Psoas muscle (tissue), 8 donors: ENCODE data around the gene TDRD12. TPM values are rescaled to one million over a fixed set of nuclear protein-coding genes. Genes with fewer than 3 reads are reported as not detected.

Experiments
- ATAC-seq, 4 donors: fragments of 200-7000 bp; cut with Tn5 transposase; one replicate each; pipeline ENCODE4 v1.9.1; 2020; ENCODE audit warnings: moderate library complexity in 3 of 4, mild to moderate bottlenecking in 2 of 4
- DNase-seq, 2 donors: peaks; one replicate each; pipeline ENCODE4 v3.0.0-alpha.2; 2020
- H3K27ac ChIP-seq: fragments of 200-600 bp; one replicate; pipeline ENCODE4 v1.8.0; 2022
- H3K27me3 ChIP-seq, 3 donors: fragments of 200-600 bp in 1 of 3; one replicate each; pipeline versions ENCODE4 v1.6.1 to v1.8.0; 2013 to 2022; ENCODE audit warnings: low read length in 2 of 3, mild to moderate bottlenecking in 2 of 3, moderate library complexity in 1 of 3; ENCODE audit not compliant: insufficient read depth in 3 of 3
- H3K36me3 ChIP-seq, 2 donors: fragments of 200-600 bp in 1 of 2; one replicate each; pipeline versions ENCODE4 v1.6.1 to v1.8.0; 2013 to 2022; ENCODE audit warnings: low read depth in 1 of 2, mild to moderate bottlenecking in 1 of 2, moderate library complexity in 1 of 2; ENCODE audit not compliant: insufficient read depth in 1 of 2
- H3K4me1 ChIP-seq: fragments of 200-600 bp; one replicate; pipeline ENCODE4 v1.8.0; 2022
- H3K4me3 ChIP-seq: fragments of 200-600 bp; one replicate; pipeline ENCODE4 v1.8.0; 2022; ENCODE audit warnings: mild to moderate bottlenecking
- H3K9me3 ChIP-seq: fragments of 200-600 bp; one replicate; pipeline ENCODE4 v1.8.0; 2022
- CTCF ChIP-seq: fragments of 200-600 bp; IDR thresholded peaks from one replicate; pipeline ENCODE4 v1.8.0; 2022; ENCODE audit warnings: antibody characterized with exemption
- WGBS, 3 donors: extraction: QIAGEN DNeasy Blood & Tissue Kit; methylation state at CpG; one replicate each; pipeline versions ENCODE4 v1.1.6 to v1.1.7; 2013; 5-methylcytosine and 5-hydroxymethylcytosine counted together
- intact Hi-C, 2 donors: fragments of 100-400 bp; cut with DNase I; formaldehyde crosslinking; loops; one replicate each; pipeline versions ENCODE4 v1.11.0 to v1.14.2; 2022
- polyA plus RNA-seq, 3 donors: library from polyadenylated mRNA; stranded (reverse); fragments of 200-250 nt; gene quantifications; one replicate each; pipeline ENCODE4 v1.2.3, GENCODE V29; 2013
- total RNA-seq, 4 donors: library from RNA; stranded (reverse); fragmentation: NEBNext Ultra II Directional in 2 of 4; extraction: Animal tissue kit (Norgen Biotek cat#: 25700) in 2 of 4; gene quantifications; one replicate each; pipeline versions ENCODE4 v1.2.1 to v1.2.4, GENCODE V29; 2021 to 2023
- donor health status: healthy with polysubstance abuse.
- donor health status: DM: no; HTN: no; CAD: no; lungs with moderate emphysema.
- donor health status: Bipolar disorder and iron deficiency.
- donor health status: healthy.
- donor health status: DM: yes; HTN: yes; CAD: no.
- donor health status: DM: no; HTN: no; CAD: no.
- donor health status: DM: no; HTN: no; CAD: no.
- donor health status: DM: yes; HTN: yes; CAD: no.

The TDRD12 gene
- total and polyA plus RNA-seq, 7 donors: 0.14 to 0.28 (median 0.19) TPM; not detected in 3

- ATAC-seq: no peak
Observed at GRCh38 chr19:32808236-32808635, 88.7 kb downstream of the TDRD12 start.

GRCh38 chr19:32809254-32809653 is 89.7 kb downstream of the TDRD12 start:
- intact Hi-C loops: no loop called here
- no peak for TF ChIP-seq CTCF
- Histone ChIP-seq H3K36me3 (no peaks in the 10 kb centered on the region), H3K4me3 (no peak overlapping the region), H3K27me3 (peaks cover 0 to 4% (median 0%) of the 10 kb centered on the region in 3 donors), H3K4me1 (no peaks in the 10 kb centered on the region), H3K9me3 (no peaks in the 10 kb centered on the region), H3K27ac (no peak overlapping the region)
- ATAC-seq: no peak
- no peak for DNase-seq
- WGBS, 3 donors: 31 to 46% (median 37%) methylated on average over 5 of the region's 5 CpGs

More at GRCh38 chr19:32808236-32808635, 88.7 kb downstream of the TDRD12 start:
- H3K36me3 ChIP-seq: no peaks in the 10 kb centered on the region
- TF ChIP-seq CTCF: no peak
- peaks cover 0 to 4% (median 0%) of the 10 kb centered on the region in 3 donors for H3K27me3 ChIP-seq
- no peaks in the 10 kb centered on the region for H3K9me3 ChIP-seq
- no peak for DNase-seq
- H3K27ac ChIP-seq: no peak overlapping the region
- WGBS, 3 donors: 67 to 80% (median 71%) methylated on average over 4 of the region's 4 CpGs
- H3K4me3 ChIP-seq: no peak overlapping the region
- no peaks in the 10 kb centered on the region for H3K4me1 ChIP-seq
- intact Hi-C loops: no loop called here

- no peak for TF ChIP-seq CTCF
- ATAC-seq: no peak
Observed at GRCh38 chr19:32809754-32810153, 90.2 kb downstream of the TDRD12 start.

GRCh38 chr19:32810452-32810851 is 90.9 kb downstream of the TDRD12 start:
- Histone ChIP-seq H3K4me1 (no peaks in the 10 kb centered on the region), H3K4me3 (no peak overlapping the region), H3K9me3 (no peaks in the 10 kb centered on the region), H3K27me3 (peaks cover 0 to 4% (median 0%) of the 10 kb centered on the region in 3 donors), H3K36me3 (no peaks in the 10 kb centered on the region), H3K27ac (no peak overlapping the region)
- TF ChIP-seq CTCF: no peak
- ATAC-seq (no peak), DNase-seq (no peak)
- 83 to 87% (median 86%) methylated on average over 9 of the region's 9 CpGs for WGBS, 3 donors
- intact Hi-C loops: no loop called here

More at GRCh38 chr19:32809754-32810153, 90.2 kb downstream of the TDRD12 start:
- WGBS, 3 donors: 48 to 56% (median 51%) methylated on average over 3 of the region's 3 CpGs
- Histone ChIP-seq H3K4me3 (no peak overlapping the region), H3K27ac (no peak overlapping the region), H3K9me3 (no peaks in the 10 kb centered on the region), H3K27me3 (peaks cover 0 to 4% (median 0%) of the 10 kb centered on the region in 3 donors), H3K36me3 (no peaks in the 10 kb centered on the region), H3K4me1 (no peaks in the 10 kb centered on the region)
- DNase-seq: no peak
- intact Hi-C loops: no loop called here

GRCh38 chr19:32811151-32811550 is 91.6 kb downstream of the TDRD12 start:
- no peak overlapping the region for H3K4me3 ChIP-seq
- TF ChIP-seq CTCF: no peak
- H3K4me1 ChIP-seq: no peaks in the 10 kb centered on the region
- no peaks in the 10 kb centered on the region for H3K36me3 ChIP-seq
- ATAC-seq: no peak
- intact Hi-C loops: no loop called here
- no peaks in the 10 kb centered on the region for H3K9me3 ChIP-seq
- WGBS, 3 donors: 67 to 78% (median 71%) methylated on average over 11 of the region's 11 CpGs
- no peak for DNase-seq
- peaks cover 0 to 4% (median 0%) of the 10 kb centered on the region in 3 donors for H3K27me3 ChIP-seq
- H3K27ac ChIP-seq: no peak overlapping the region
